NB4 (cell line): ENCODE measurements around the gene MCUR1.

Source experiments
- CTCF ChIP-seq: IDR thresholded peaks from one replicate; pipeline ENCODE4 v1.5.1; 2012; ENCODE audit warnings: low read depth, low read length
- POLR2A ChIP-seq: IDR thresholded peaks from 2 replicates; pipeline ENCODE4 v1.6.1; 2011; ENCODE audit warnings: mild to moderate bottlenecking; ENCODE audit not compliant: insufficient read length; ENCODE audit errors: extremely low read depth

- TF ChIP-seq CTCF (no peak), POLR2A (no peak)
Observed at GRCh38 chr6:13807696-13808095, 6.7 kb downstream of the MCUR1 start.
